Inflammatory macrophage (primary cell): Measurements from ENCODE around the gene SULT6B1.

Experiments used
- DNase-seq, 2 donors: peaks; one replicate each; pipeline ENCODE4 v3.0.0-alpha.2; 2020 to 2022

Gene SULT6B1

DNA sequence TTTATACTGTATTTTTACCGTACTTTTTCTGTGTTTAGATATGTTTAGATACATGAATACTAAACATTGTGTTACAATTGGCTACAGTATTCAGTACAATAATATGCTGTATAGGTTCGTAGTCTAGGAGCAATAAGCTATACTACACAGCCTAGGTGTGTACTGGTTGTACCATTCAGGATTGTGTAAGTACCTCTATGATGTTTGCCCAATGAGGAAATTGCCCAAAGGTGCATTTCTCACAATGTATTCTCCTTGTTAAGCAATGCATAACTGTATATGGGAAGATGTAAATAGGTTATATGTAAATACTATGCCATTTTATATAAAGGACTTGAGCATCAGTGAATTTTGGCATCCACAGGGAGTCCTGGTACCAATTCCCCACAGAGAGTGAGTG is 42.4 kb downstream of the SULT6B1 start:
- DNase-seq: no peak

DNA sequence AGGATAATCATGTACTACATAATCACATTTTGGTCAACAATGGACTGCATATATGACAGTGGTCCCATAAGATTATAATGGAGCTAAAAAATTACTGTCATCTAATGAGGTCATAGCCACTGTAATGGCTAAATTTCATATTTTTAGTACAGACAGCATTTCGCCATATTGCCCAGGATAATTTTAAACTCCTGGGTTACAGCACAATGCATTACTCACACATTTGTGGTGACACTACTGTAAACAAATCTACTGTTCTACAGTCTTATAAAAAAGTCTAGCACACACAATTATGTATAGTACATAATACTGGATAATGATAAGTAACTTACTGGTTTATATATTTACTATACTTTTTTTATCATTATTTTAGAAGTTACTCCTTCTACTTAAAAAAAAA is 44.5 kb downstream of the SULT6B1 start:
- DNase-seq: peak in 1 of 2 donors; percentile 13

DNA sequence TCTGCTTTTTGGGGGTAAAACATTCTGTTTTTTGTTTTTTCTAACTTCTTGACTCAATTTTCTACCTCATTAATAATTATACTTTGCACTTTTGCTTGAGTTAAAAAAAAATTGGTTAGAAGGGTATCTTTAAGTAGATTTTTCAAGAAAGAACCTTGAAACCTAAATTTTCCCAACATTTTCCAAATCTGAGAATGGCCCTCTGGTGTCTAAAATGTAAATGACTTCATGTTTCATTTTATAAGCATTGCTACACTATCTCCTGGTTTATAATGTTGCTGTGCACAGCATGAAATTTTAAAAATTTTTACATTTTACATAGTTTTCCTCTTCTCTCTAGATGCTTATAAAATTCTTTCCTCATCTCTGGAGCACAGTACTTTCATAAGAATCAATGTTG is 45.9 kb downstream of the SULT6B1 start:
- DNase-seq: no peak

DNA sequence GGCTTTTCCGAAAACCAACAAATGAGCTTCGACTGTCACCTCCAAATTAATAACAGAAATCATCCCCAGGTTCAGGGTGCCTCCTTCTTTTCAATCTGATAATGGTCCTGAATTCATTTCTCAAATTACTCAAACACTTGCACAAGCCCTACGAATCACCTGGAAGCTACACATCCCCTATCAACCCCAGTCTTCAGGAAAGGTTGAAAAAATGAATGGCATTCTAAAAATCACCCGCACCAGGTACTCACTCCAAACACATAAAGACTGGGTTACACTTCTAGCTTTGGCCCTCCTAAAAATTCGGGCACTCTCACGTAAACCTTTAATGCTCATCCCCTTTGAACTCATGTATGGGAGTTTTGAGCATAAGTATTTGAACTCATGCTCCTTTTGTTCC is 55.6 kb downstream of the SULT6B1 start:
- DNase-seq: no peak

DNA sequence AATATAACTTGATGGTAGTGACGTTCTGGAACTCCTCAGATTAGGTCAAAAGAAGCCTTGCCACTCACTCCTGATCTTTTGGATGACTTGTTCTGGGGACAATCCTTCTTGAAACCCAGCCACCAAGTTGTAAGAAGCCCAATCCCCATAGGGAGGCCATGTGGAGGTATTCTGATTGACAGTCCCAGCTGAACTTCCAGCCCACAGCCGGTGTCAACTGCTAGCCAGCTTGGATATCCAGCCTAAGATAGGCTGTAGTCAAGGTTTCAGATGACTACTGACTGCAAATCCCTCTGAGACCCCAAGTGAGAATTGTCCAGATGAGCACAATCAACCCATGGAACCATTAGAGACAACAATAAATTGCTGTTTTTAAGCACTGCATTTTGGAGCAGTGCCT is 63.1 kb downstream of the SULT6B1 start:
- no peak for DNase-seq

DNA sequence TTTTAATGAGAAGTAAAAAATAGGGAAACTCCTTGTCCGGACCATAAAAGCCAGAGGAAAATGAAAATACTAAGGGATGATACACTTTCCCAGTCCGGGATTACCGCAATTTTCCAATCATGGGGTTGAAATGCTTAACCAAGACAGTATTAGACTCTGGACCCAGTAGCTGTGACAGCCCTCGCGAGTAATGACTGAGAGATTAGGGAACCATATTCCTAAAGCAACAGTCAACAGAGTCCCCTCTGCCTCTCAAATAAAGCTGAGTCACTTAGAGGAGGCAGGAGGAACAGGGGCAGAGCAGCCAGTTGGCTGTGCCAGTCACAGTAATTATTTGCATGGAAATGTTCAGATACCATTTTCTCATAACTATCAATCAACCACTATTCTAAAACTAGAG is 69.3 kb downstream of the SULT6B1 start:
- no peak for DNase-seq
